ENCODE results near the gene OR1E2. TPM values are rescaled to one million over a fixed set of nuclear protein-coding genes. Genes with fewer than 3 reads are reported as not detected.

Gene OR1E2
- total RNA-seq, 1 donor from 2014 or later, result not detected

GRCh38 chr17:3385869-3386816 lies 47.5 kb downstream of the OR1E2 start, which contains the start of gene OR3A2:
OR3A2 (minus strand) TSS chr17:3386308.
- Mint-ChIP-seq H3K36me3 (ENCODE audit: low read depth) (no peaks in the 10 kb centered on the region), H3K4me1 (no peaks in the 10 kb centered on the region), H3K27ac (ENCODE audit: unreplicated experiment) (no peak within 1 kb of the TSS), H3K27me3 (ENCODE audit: low read depth) (peaks cover 36% of the 10 kb centered on the region), H3K4me3 (no peak within 1 kb of the TSS), H3K9me3 (peaks cover 4% of the 10 kb centered on the region)
- no peak for DNase-seq (ENCODE audit: low read depth, low spot score)
- TF ChIP-seq CTCF (conservative IDR thresholded peaks at IDR 0.05), result no peak

Other genes starting within 250 kb of the OR1E2 start
- not detected in 2 replicates for gene OR1A2, start 236.3 kb downstream of the OR1E2 start, total RNA-seq
- gene OR1A1, start 226.2 kb downstream of the OR1E2 start, total RNA-seq, result not detected in 2 replicates
- not detected in 2 replicates for gene OR3A1, start 135.5 kb downstream of the OR1E2 start, total RNA-seq
- not detected in 2 replicates for gene OR3A2, start 47.5 kb downstream of the OR1E2 start, total RNA-seq
- not detected in 2 replicates for gene OR1E1, start 35.4 kb downstream of the OR1E2 start, total RNA-seq
- gene OR3A3, start 22.5 kb downstream of the OR1E2 start, total RNA-seq, result not detected in 2 replicates
- gene SPATA22, start 38.0 kb upstream of the OR1E2 start, total RNA-seq, result not detected in 2 replicates
- gene ASPA, start 42.2 kb upstream of the OR1E2 start, total RNA-seq, result not detected in 2 replicates
- gene TRPV3, start 124.0 kb upstream of the OR1E2 start, total RNA-seq, result 2.1 and 2.3 TPM in 2 replicates
- gene TRPV1, start 175.6 kb upstream of the OR1E2 start, total RNA-seq, result 9.5 and 10.5 TPM in 2 replicates
- gene SHPK, start 202.4 kb upstream of the OR1E2 start, total RNA-seq, result 21.8 and 22.7 TPM in 2 replicates
- gene CTNS, start 202.9 kb upstream of the OR1E2 start, total RNA-seq, result 17.4 and 18.6 TPM in 2 replicates
- gene TAX1BP3, start 234.7 kb upstream of the OR1E2 start, total RNA-seq, result 58.2 and 65.8 TPM in 2 replicates
- 53.4 and 54.5 TPM in 2 replicates for gene EMC6, start 235.0 kb upstream of the OR1E2 start, total RNA-seq

All from neural crest cell (in vitro differentiated cells).